Uterus (tissue), 4 donors: ENCODE measurements around the gene PDE5A. TPM values are rescaled to one million over a fixed set of nuclear protein-coding genes. Genes with fewer than 3 reads are reported as not detected.
"Not testable (repeated sequence)": the region's sequence is repeated elsewhere in the genome, so short reads cannot be mapped to it uniquely, and the experiment has no call there.

Experiments
- DNase-seq, 2 donors: peaks; one replicate each; pipeline ENCODE4 v3.0.0-alpha.2; 2019 to 2020
- H3K27ac ChIP-seq, 2 donors: fragments of 200-600 bp; sonication (generic); 1 replicate in 1 of 2; 2 replicates in 1 of 2; pipeline ENCODE4 v1.5.1; 2016 to 2018
- H3K27me3 ChIP-seq, 2 donors: fragments of 200-600 bp; sonication (generic); one replicate each; pipeline ENCODE4 v1.5.1; 2018 to 2019; ENCODE audit warnings: control low read depth in 1 of 2
- H3K36me3 ChIP-seq, 2 donors: fragments of 200-600 bp; sonication (generic); one replicate each; pipeline ENCODE4 v1.5.1; 2019; ENCODE audit warnings: control low read depth in 1 of 2
- H3K4me1 ChIP-seq, 2 donors: fragments of 200-600 bp; sonication (generic); one replicate each; pipeline ENCODE4 v1.5.1; 2018 to 2019; ENCODE audit warnings: control low read depth in 1 of 2
- H3K4me3 ChIP-seq, 2 donors: fragments of 200-600 bp; sonication (generic); 1 replicate in 1 of 2; 2 replicates in 1 of 2; pipeline ENCODE4 v1.5.1; 2018 to 2019; ENCODE audit warnings: mild to moderate bottlenecking in 1 of 2
- H3K9me3 ChIP-seq, 2 donors: fragments of 200-600 bp; sonication (generic); one replicate each; pipeline ENCODE4 v1.5.1; 2019; ENCODE audit warnings: control low read depth in 1 of 2
- CTCF ChIP-seq, 4 experiments: fragments of 200-600 bp in 2 of 4; fragments of 450-650 bp in 2 of 4; sonication (generic) in 2 of 4; IDR thresholded peaks; one replicate each; pipeline ENCODE4 v1.5.1; 2016 to 2019; ENCODE audit warnings: antibody characterized with exemption in 4 of 4, mild to moderate bottlenecking in 2 of 4, moderate library complexity in 1 of 4
- POLR2A ChIP-seq, 2 donors: fragments of 450-650 bp; IDR thresholded peaks; one replicate each; pipeline ENCODE4 v1.6.1; 2016; ENCODE audit warnings: antibody characterized with exemption in 2 of 2, mild to moderate bottlenecking in 1 of 2, moderate library complexity in 1 of 2
- intact Hi-C: fragments of 100-400 bp; cut with DNase I; formaldehyde crosslinking; loops from one replicate; pipeline ENCODE4 v1.15.1; 2023; ENCODE audit warnings: low total_unique reads
- total RNA-seq, 4 donors: library from RNA; depleted of rRNA in 3 of 4; stranded (reverse); fragments of >200 nt in 3 of 4; gene quantifications; one replicate each; pipeline versions ENCODE4 v1.1.0 to v1.2.4, GENCODE V29; 2014 to 2023
- donor health status: DM: yes; HTN: yes; CAD: no.

The PDE5A gene
- total RNA-seq, 4 donors from 2014 or later = 13.5 to 192 (median 84.2) TPM

GRCh38 chr4:119663160-119663788 lies 34.7 kb upstream of the PDE5A start:
- Histone ChIP-seq H3K27ac (no peak overlapping the region), H3K4me1 (no peaks in the 10 kb centered on the region), H3K27me3 (no peaks in the 10 kb centered on the region), H3K36me3 (no peaks in the 10 kb centered on the region), H3K4me3 (no peak overlapping the region), H3K9me3 (no peaks in the 10 kb centered on the region)
- DNase-seq = no peak
- intact Hi-C loops = no loop called here
- TF ChIP-seq POLR2A (IDR thresholded peaks at IDR 0.05) = no peak
- no peak for TF ChIP-seq CTCF (IDR thresholded peaks at IDR 0.05)

- H3K4me1 ChIP-seq, H3K27ac ChIP-seq, intact Hi-C loops, DNase-seq, H3K36me3 ChIP-seq, H3K9me3 ChIP-seq, H3K4me3 ChIP-seq, H3K27me3 ChIP-seq: not testable (repeated sequence)
Measured at GRCh38 chr4:119662612-119663011, 34.0 kb upstream of the PDE5A start.

GRCh38 chr4:119661231-119661630 lies 32.6 kb upstream of the PDE5A start:
- no peak for DNase-seq
- TF ChIP-seq POLR2A (IDR thresholded peaks at IDR 0.05) = no peak

GRCh38 chr4:119659576-119659975 lies 31.0 kb upstream of the PDE5A start:
- TF ChIP-seq POLR2A (IDR thresholded peaks at IDR 0.05) (no peak), CTCF (IDR thresholded peaks at IDR 0.05) (no peak)
- Histone ChIP-seq H3K36me3 (no peaks in the 10 kb centered on the region), H3K4me3 (no peak overlapping the region), H3K27ac (no peak overlapping the region), H3K27me3 (no peaks in the 10 kb centered on the region), H3K9me3 (no peaks in the 10 kb centered on the region), H3K4me1 (no peaks in the 10 kb centered on the region)
- intact Hi-C loops = no loop called here
- no peak for DNase-seq

More at GRCh38 chr4:119661231-119661630, 32.6 kb upstream of the PDE5A start:
- Histone ChIP-seq H3K4me1 (no peaks in the 10 kb centered on the region), H3K9me3 (no peaks in the 10 kb centered on the region), H3K27ac (no peak overlapping the region), H3K36me3 (no peaks in the 10 kb centered on the region), H3K27me3 (no peaks in the 10 kb centered on the region), H3K4me3 (no peak overlapping the region)
- intact Hi-C loops = no loop called here

- DNase-seq = no peak
- intact Hi-C loops = no loop called here
- Histone ChIP-seq H3K27me3 (no peaks in the 10 kb centered on the region), H3K4me1 (no peaks in the 10 kb centered on the region), H3K4me3 (no peak overlapping the region), H3K27ac (no peak overlapping the region), H3K36me3 (no peaks in the 10 kb centered on the region), H3K9me3 (no peaks in the 10 kb centered on the region)
- no peak for TF ChIP-seq POLR2A (IDR thresholded peaks at IDR 0.05)
- TF ChIP-seq CTCF (IDR thresholded peaks at IDR 0.05) = no peak
Measured at GRCh38 chr4:119657111-119657611, 28.6 kb upstream of the PDE5A start.

GRCh38 chr4:119656342-119656741 lies 27.7 kb upstream of the PDE5A start:
- Histone ChIP-seq H3K9me3 (no peaks in the 10 kb centered on the region), H3K4me1 (no peaks in the 10 kb centered on the region), H3K27ac (no peak overlapping the region), H3K36me3 (no peaks in the 10 kb centered on the region), H3K27me3 (no peaks in the 10 kb centered on the region), H3K4me3 (no peak overlapping the region)
- DNase-seq = no peak
- TF ChIP-seq POLR2A (IDR thresholded peaks at IDR 0.05) (no peak), CTCF (IDR thresholded peaks at IDR 0.05) (no peak)
- intact Hi-C loops = no loop called here
